ENCODE results near the gene TATDN2. TPM values are rescaled to one million over a fixed set of nuclear protein-coding genes. Genes with fewer than 3 reads are reported as not detected.

The TATDN2 gene
- total RNA-seq, 1 donor from 2014 or later, result 34.5 TPM

- peaks cover 17% of the 10 kb centered on the region for H3K36me3 Mint-ChIP-seq (ENCODE audit: insufficient read depth)
- peaks cover 10% of the 10 kb centered on the region for H3K9me3 Mint-ChIP-seq (ENCODE audit: low read depth)
- TF ChIP-seq CTCF (IDR thresholded peaks at IDR 0.05; ENCODE audit: unreplicated experiment), result no peak
- DNase-seq (ENCODE audit: low spot score, unreplicated experiment), result no peak
- peak overlapping the region; percentile 86 for H3K4me3 Mint-ChIP-seq (ENCODE audit: low read depth)
- peaks cover 18% of the 10 kb centered on the region for H3K4me1 Mint-ChIP-seq (ENCODE audit: low read depth)
- H3K27ac Mint-ChIP-seq, result peak overlapping the region; percentile 6
- no peaks in the 10 kb centered on the region for H3K27me3 Mint-ChIP-seq
Measured at GRCh38 chr3:10249833-10250232, 1.6 kb downstream of the TATDN2 start.

GRCh38 chr3:10251006-10251405, 2.7 kb downstream of the TATDN2 start:
- DNase-seq (ENCODE audit: low spot score, unreplicated experiment), result no peak
- H3K4me1 Mint-ChIP-seq (ENCODE audit: low read depth), result peaks cover 18% of the 10 kb centered on the region
- H3K27ac Mint-ChIP-seq, result no peak overlapping the region
- no peak for TF ChIP-seq CTCF (IDR thresholded peaks at IDR 0.05; ENCODE audit: unreplicated experiment)
- peak overlapping the region; percentile 86 for H3K4me3 Mint-ChIP-seq (ENCODE audit: low read depth)
- peaks cover 20% of the 10 kb centered on the region for H3K36me3 Mint-ChIP-seq (ENCODE audit: insufficient read depth)
- peaks cover 3% of the 10 kb centered on the region for H3K9me3 Mint-ChIP-seq (ENCODE audit: low read depth)
- H3K27me3 Mint-ChIP-seq, result no peaks in the 10 kb centered on the region

- H3K27me3 Mint-ChIP-seq, result no peaks in the 10 kb centered on the region
- peak overlapping the region; percentile 33 for H3K27ac Mint-ChIP-seq
Measured at GRCh38 chr3:10253731-10254130, 5.5 kb downstream of the TATDN2 start.

GRCh38 chr3:10255835-10256234, 7.6 kb downstream of the TATDN2 start:
- H3K27ac Mint-ChIP-seq, result no peak overlapping the region
- no peaks in the 10 kb centered on the region for H3K27me3 Mint-ChIP-seq
- no peak overlapping the region for H3K4me3 Mint-ChIP-seq (ENCODE audit: low read depth)
- DNase-seq (ENCODE audit: low spot score, unreplicated experiment), result no peak
- peaks cover 25% of the 10 kb centered on the region for H3K36me3 Mint-ChIP-seq (ENCODE audit: insufficient read depth)
- TF ChIP-seq CTCF (IDR thresholded peaks at IDR 0.05; ENCODE audit: unreplicated experiment), result no peak
- no peaks in the 10 kb centered on the region for H3K9me3 Mint-ChIP-seq (ENCODE audit: low read depth)
- peaks cover 3% of the 10 kb centered on the region for H3K4me1 Mint-ChIP-seq (ENCODE audit: low read depth)

More at GRCh38 chr3:10253731-10254130, 5.5 kb downstream of the TATDN2 start:
- H3K4me3 Mint-ChIP-seq (ENCODE audit: low read depth), result no peak overlapping the region
- H3K36me3 Mint-ChIP-seq (ENCODE audit: insufficient read depth), result peaks cover 22% of the 10 kb centered on the region
- H3K4me1 Mint-ChIP-seq (ENCODE audit: low read depth), result peaks cover 18% of the 10 kb centered on the region
- no peak for TF ChIP-seq CTCF (IDR thresholded peaks at IDR 0.05; ENCODE audit: unreplicated experiment)
- no peak for DNase-seq (ENCODE audit: low spot score, unreplicated experiment)
- no peaks in the 10 kb centered on the region for H3K9me3 Mint-ChIP-seq (ENCODE audit: low read depth)

- H3K27ac Mint-ChIP-seq, result no peak overlapping the region
- H3K27me3 Mint-ChIP-seq, result no peaks in the 10 kb centered on the region
- TF ChIP-seq CTCF (IDR thresholded peaks at IDR 0.05; ENCODE audit: unreplicated experiment), result no peak
- peaks cover 32% of the 10 kb centered on the region for H3K36me3 Mint-ChIP-seq (ENCODE audit: insufficient read depth)
- H3K9me3 Mint-ChIP-seq (ENCODE audit: low read depth), result no peaks in the 10 kb centered on the region
- H3K4me3 Mint-ChIP-seq (ENCODE audit: low read depth), result no peak overlapping the region
- no peak for DNase-seq (ENCODE audit: low spot score, unreplicated experiment)
- peaks cover 7% of the 10 kb centered on the region for H3K4me1 Mint-ChIP-seq (ENCODE audit: low read depth)
Measured at GRCh38 chr3:10259036-10259435, 10.8 kb downstream of the TATDN2 start.

Measured in progenitor cell of endocrine pancreas (in vitro differentiated cells).